ENCODE data around the gene NEDD8.

DNA sequence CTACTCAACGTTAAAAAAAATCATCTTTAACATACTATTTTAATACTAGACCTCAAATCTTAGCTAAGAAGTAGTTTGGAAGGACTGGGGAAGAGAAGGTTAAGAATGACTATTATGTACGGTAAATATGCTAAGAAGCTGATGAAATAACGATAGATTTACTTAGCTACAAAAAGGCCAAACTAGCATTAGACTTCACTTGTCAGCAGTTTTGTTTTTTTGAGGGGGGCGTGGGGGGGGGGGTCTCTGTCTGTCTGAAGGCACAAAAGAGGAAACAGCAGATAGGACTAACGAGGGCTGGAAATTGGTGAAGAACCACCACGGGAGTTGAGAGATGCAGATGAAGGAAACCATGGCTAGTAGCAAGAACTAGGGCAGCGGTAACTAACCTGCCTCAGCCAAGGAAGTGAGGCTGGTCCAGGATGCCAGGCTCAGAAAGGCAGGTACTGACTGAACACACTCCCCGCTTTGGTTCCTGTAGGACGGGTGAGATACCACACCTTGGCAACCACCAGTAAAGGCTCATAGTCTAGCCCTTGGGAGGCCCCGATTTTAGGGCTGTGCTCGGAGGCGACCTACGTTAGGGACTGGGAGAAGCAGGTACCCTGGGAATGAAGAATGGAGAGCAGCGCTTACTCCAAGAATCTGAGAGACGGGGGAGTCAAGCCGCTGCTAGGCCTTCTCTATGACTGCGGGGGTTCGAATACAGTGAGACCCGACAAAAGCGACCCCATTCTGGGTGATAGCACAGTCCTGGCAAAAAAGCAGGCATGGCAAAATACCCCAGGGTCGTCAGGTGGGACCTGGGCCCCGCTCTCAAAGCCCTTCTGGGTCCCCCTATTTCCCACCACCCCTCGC, 675 bp downstream of the NEDD8 start:
- TF ChIP-seq ZNF274 (IDR thresholded peaks at IDR 0.05; ENCODE audit: low read depth, low read length) (no peak), YY1 (IDR thresholded peaks at IDR 0.05; ENCODE audit: insufficient read depth, insufficient read length) (no peak), SUZ12 (IDR thresholded peaks at IDR 0.05; ENCODE audit: extremely low read depth, insufficient read depth, insufficient read length) (no peak)

Data from NT2/D1 (cell line).